NCI-H128 (cell line): ENCODE data around the gene SETD9.

Experiments used
- DNase-seq: peaks from one replicate; lab custom pipeline; 2025; ENCODE audit not compliant: unreplicated experiment; lab: John Stamatoyannopoulos, UW

SETD9 gene, protein sequence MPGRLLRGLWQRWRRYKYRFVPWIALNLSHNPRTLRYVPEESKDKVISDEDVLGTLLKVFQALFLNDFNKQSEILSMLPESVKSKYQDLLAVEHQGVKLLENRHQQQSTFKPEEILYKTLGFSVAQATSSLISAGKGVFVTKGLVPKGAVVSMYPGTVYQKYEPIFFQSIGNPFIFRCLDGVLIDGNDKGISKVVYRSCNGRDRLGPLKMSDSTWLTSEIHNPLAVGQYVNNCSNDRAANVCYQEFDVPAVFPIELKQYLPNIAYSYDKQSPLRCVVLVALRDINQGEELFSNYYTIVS

DNA sequence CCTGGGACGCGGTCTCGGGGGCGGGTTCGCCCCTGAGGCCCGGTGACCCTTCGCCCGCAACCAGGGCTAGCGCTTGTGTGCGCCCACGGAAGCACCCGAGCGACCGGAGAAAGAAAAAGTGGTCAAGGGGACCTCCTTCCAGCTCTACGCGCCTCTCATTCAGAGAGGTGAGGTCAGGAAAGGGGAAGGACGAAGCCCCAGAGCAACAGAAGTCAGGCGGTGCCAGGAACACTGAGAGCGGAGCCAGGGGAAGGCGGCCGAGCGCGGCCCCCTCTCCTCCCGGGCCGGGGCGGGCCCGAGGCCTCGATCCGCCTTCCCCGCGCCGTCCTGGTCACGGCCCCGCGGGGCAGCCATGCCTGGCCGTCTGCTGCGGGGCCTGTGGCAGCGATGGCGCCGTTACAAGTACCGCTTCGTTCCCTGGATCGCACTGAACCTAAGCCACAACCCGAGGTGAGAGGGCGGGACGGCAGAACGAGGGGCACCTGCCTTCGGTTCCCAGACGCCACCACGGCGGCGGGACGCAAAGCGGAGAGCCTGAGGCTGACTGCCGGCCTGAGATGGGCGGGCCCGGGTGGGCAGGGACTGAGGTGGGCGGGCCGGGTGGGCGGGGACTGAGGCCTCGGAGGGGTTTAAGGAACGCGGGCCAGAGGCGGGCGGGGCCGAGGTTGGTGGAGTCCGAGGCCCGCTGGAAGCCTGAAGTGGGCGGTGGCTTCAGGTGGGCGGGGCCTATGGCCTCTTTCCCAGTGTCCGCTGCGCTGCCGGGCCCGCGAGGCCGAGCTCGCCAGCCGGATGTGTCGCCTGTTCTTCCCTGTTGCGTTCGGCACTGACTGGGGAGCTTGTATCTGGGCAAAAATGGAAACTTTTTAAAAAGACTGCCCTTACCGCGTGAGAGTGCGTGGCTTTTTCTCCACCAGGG, at the start of gene SETD9:
SETD9 (plus strand) TSS at position 303 of the 916 bp plus-strand sequence; CDS start at position 353, 50 bp downstream.
- DNase-seq: peak; percentile 82

- DNase-seq: no peak
Observed at GRCh38 chr5:56861893-56862485, 47.4 kb upstream of the SETD9 start.

DNA sequence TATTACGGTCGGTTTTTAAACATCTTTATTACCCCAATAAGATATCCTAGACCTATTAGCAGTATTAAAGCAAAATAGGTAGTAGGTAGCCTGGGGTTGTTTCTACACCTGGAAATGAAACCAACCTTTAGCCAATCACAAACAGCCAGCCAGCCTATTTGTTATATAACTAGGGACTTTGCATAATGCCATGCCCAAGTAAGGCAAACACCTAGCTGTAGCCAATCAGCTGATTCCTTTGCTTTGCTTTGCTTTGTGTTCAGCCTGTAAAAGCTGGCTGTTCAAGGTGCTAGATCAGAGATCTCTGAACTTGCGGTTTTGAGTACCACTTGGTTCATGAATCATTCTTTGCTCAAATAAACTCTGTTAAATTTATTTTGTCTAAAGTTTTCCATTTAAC, 46.5 kb upstream of the SETD9 start:
- DNase-seq: no peak

DNA sequence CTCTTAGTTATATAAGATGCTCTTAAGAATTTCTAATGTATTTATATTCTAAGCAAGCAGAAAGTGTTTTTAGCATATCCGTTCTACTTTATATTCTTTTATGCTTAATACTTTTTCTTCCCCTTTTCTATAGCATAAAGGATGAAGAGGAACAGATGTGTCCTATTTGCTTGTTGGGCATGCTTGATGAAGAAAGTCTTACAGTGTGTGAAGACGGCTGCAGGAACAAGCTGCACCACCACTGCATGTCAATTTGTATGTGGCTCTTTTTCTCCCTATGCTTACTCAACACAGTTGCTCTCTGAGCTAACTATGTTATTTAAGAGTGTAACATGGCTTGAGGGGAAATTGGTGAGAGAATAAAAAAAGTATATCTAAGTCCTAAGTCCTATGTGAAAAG, 37.6 kb upstream of the SETD9 start:
- DNase-seq: no peak

- DNase-seq: no peak
Observed at GRCh38 chr5:56873056-56873455, 36.3 kb upstream of the SETD9 start.

DNA sequence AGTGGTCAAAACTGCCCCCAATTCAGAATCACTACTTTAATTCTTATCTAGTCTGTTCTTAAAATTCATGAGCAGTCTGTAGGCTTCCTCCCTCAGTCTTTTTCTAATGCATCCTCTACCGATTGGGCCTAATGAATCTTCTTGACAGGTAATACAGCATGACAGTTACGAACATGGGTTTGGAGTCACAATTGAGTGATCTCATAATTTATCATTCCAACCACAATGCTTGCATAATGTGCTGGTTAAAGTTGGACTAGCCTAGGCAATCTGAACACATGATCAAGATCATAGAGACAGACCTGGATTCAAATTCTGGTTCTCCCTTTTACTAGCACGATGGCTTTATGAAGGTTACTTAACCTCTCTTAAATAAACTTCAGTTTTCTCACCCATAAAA, 33.1 kb upstream of the SETD9 start:
- DNase-seq: no peak

DNA sequence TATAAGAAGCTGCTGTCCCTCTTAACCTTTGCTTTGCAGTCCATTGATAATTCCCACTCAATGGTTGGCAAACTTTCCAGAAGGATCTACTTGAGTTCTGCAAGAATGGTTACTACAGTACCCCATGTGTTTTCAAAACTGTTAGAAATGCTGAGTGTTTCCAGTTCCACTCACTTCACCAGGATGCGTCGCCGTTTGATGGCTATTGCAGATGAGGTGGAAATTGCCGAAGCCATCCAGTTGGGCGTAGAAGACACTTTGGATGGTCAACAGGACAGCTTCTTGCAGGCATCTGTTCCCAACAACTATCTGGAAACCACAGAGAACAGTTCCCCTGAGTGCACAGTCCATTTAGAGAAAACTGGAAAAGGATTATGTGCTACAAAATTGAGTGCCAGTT, 27.8 kb upstream of the SETD9 start:
- DNase-seq: no peak

GRCh38 chr5:56893251-56893951, 16.0 kb upstream of the SETD9 start:
- DNase-seq: no peak

DNA sequence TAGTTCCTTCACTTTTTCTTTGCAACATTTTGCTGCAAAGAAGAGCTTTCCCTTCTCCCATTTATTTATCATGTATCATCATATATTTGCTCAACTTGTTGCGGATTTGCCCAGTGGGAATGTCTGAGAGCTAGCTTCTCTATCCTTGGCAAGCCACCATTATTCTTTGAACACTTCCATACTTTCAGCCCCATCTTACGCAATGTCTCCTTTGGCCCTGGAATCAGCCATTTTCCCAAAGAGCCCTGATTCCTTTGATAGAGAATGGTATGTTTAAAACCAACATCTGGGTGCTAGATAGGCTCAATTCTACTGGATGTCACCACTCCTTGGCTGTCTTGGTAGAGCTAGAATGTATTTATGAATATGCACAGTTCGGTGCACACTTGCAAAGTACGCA, 12.6 kb upstream of the SETD9 start:
- DNase-seq: no peak

GRCh38 chr5:56898213-56898612, 11.2 kb upstream of the SETD9 start:
- DNase-seq: no peak

GRCh38 chr5:56900395-56900794, 9.0 kb upstream of the SETD9 start:
- no peak for DNase-seq

- DNase-seq: peak; percentile 2
Observed at GRCh38 chr5:56900858-56901578, 8.4 kb upstream of the SETD9 start.

DNA sequence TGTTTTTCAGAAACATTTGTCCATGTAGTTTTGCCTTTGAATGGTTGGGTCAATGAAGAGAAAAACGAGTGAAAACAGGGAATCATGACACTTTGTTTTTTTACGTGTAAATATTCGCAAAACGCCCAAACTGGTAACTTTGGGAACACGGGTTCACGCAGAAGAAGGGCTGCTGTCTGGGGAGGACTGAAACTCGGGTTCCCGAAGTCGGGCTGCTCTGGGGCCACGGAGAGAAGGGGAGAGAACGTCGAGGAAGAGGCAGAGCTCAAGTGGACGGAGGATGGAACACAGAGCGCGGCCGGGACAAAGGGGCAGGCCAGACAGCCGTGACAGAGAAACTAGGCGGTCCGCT, 478 bp upstream of the SETD9 start:
- DNase-seq: no peak

GRCh38 chr5:56910210-56910965, 992 bp downstream of the SETD9 start:
- peak; percentile 51 for DNase-seq

DNA sequence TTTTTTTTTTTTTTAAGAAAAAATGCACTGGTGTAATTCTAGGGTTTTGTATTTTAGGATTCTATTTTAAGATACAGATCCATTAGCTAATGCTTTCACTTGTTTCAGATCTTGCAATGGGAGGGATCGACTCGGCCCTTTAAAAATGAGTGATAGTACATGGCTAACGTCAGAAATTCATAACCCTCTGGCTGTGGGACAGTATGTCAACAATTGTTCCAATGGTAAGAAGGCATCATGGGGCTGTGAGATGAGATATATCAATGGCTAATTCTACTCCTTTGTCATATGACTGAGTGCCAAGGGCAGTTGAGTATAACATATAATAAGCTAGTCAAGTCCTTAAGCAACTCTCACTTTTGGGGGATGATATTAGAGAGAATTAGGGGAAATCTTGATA, 4.4 kb downstream of the SETD9 start:
- DNase-seq: no peak

- no peak for DNase-seq
Observed at GRCh38 chr5:56914678-56915077, 5.3 kb downstream of the SETD9 start.

DNA sequence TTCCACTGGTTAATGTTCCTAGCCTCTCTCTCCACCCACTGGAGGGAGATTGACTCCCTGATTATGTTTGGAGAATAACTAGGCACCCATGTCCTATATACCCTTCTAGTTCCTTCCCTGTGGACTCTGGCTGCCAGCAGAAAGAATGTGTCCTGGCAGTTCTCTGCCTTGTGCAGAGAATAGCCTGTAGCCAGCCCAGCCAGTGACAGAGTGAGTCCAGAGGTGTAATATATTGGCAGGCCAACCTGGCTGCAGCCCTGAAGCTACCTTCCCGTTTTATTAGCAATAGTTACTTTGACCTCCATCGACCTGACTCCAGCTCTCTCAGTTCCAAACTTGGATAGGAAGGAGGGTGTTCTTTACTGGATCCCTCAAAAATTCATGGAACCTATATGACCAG, 8.1 kb downstream of the SETD9 start:
- DNase-seq: no peak

- no peak for DNase-seq
Observed at GRCh38 chr5:56918054-56918453, 8.7 kb downstream of the SETD9 start.

- no peak for DNase-seq
Observed at GRCh38 chr5:56919942-56920662, 10.7 kb downstream of the SETD9 start.
